Measurements from ENCODE around the gene PXDC1.

DNA sequence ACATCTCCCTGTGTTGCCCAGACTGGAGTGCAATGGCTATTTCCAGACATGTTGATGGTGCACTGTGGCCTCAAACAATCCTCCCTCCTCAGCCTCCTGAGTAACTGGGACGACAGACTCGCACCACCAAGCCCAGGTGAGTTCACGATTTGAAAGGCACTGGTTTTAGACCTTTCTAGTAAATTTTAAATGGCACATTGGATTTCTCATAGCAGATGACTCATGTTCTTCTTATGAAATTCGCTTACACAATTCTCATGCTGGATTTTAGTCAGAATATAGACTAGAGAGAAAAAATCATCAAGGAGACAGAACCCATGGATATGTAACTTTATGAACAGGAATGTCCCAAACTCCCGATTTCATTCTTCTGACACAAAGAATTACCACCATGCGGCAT is 18.1 kb upstream of the PXDC1 start:
- TF ChIP-seq, protein P1, sequence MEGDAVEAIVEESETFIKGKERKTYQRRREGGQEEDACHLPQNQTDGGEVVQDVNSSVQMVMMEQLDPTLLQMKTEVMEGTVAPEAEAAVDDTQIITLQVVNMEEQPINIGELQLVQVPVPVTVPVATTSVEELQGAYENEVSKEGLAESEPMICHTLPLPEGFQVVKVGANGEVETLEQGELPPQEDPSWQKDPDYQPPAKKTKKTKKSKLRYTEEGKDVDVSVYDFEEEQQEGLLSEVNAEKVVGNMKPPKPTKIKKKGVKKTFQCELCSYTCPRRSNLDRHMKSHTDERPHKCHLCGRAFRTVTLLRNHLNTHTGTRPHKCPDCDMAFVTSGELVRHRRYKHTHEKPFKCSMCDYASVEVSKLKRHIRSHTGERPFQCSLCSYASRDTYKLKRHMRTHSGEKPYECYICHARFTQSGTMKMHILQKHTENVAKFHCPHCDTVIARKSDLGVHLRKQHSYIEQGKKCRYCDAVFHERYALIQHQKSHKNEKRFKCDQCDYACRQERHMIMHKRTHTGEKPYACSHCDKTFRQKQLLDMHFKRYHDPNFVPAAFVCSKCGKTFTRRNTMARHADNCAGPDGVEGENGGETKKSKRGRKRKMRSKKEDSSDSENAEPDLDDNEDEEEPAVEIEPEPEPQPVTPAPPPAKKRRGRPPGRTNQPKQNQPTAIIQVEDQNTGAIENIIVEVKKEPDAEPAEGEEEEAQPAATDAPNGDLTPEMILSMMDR (IDR thresholded peaks at IDR 0.05), result no peak
- no peak for TF ChIP-seq POLR2A (IDR thresholded peaks at IDR 0.05)

All from right lobe of liver (tissue), 4 donors.